DMS 273 (cell line): Measurements from ENCODE around the gene ZNF487.
A peak's percentile ranks its signal among the peaks of the same experiment; 100 is the strongest.

ENCODE experiments used
- DNase-seq: peaks from one replicate; lab custom pipeline; 2025; ENCODE audit not compliant: unreplicated experiment; lab: John Stamatoyannopoulos, UW

ZNF487 gene

DNA sequence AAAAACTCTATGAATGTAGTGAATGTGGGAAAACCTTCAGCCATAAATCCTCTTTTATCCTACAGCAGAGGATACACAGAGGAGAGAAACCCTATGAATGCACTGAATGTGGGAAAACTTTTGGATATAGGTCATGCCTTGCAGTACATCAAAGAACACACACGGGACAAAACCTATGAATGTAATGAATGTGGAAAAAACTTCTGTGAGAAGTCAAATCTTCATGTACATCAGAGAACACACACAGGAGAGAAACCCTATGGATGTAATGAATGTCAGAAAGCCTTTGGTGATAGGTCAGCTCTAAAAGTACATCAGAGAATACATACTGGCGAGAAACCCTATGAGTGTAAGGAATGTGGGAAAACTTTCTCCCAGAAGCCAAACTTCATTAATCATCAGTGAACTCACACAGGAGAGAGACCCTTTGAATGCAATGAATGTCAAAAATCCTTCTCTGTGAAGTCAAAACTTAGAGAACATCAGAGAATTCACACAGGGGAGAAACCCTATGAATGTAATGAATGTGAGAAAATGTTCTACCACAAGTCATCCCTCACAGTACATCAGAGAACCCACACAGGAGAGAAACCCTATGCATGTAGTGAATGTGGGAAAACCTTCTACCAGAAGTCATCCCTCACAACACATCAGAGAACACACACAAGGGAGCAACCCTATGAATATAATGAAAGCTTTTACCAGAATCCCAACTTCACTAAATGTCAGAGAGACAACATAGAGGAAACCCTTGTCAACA lies 45.6 kb downstream of the ZNF487 start:
- DNase-seq = no peak

DNA sequence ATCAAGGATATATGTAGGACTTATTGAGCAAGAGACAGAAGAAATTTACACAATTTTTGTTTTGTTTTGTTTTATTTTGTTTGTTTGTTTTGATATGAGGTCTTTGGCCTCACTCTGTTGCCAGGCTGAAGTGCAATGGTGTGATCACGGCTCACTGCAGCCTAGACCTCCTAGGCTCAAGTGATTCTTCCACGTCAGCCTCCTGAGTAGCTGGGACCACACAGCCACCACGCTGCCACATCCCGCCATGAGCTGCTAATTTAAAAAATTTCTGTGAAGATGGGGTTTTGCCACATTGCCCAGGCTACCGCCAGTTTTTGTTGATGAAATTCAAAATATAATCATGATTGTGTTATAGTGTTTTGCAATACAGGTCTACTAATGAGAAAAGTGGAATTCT lies 54.9 kb downstream of the ZNF487 start:
- no peak for DNase-seq

DNA sequence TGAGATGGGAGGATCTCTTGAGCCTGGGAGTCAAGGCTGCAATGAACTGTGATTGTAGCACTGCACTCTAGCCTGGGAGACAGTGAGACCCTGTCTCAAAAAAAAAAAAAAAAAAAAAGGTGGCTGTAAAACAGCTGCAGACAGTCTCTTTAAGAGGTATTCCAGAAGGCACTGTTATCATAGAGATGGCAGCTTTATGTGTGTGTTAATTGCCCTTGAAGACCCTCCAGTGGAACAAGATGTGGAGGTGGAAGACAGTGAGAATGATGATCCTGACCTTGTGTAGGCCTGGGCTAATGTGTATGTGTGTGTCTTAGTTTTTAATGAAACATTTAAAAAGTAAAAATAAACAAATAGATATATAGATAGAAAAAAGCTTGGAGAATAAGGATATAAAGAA lies 66.0 kb downstream of the ZNF487 start:
- DNase-seq = no peak

GRCh38 chr10:43524434-43525247 lies 87.7 kb downstream of the ZNF487 start:
- DNase-seq = peak; percentile 1
